HG03571 (cell line): ENCODE measurements around the gene CLDN22.

ENCODE experiments used
- ATAC-seq: cut with Tn5 transposase; IDR thresholded peaks from one replicate; pipeline ENCODE4 v1.9.1; 2021; ENCODE audit not compliant: unreplicated experiment

Gene CLDN22

GRCh38 chr4:183323295-183323694, 3.2 kb upstream of the CLDN22 start:
- ATAC-seq = no peak

DNA sequence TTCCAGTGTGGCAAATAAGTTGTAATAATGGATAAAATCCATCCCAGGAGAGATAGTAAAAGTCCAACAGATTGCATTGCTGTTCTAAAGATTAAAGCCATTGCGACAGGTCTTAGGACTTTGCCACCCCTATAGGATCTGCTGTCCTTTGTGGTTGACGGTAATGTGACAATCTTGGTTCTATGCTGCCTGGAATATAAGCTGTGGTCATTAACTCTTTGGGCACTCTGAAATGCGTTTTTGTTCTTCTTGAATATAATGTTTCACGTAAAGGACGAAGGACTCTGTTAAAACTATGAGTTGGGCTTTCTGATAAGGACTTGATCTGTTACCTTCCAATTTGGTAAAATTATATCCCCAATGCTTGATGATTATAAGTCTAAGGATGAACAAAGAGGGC, 2.2 kb upstream of the CLDN22 start, which contains the start of gene CLDN24:
CLDN24 (minus strand) TSS at position 101 of the 400 bp plus-strand sequence; CDS start at position 101, 0 bp downstream.
- no peak for ATAC-seq

- ATAC-seq = no peak
Measured at GRCh38 chr4:183321516-183321915, 1.4 kb upstream of the CLDN22 start.

DNA sequence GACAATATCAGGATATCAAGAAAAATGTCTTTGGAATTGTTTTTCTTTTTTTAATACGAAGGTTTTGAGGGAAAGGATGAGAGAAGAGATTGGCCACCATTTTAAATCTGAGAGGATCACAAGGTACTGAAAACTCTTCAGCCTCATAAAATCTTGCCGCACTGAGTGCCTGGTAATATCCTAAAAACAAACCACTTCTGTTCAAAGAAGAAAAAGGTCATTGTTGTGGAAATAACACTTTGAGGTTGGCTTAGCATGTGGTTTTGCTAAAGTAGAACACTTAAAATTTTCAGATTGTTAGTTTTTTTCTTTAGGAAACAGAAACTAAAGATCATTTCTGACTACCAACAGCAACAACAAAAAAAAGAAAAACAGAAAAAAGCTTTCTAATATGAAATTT, 1.0 kb upstream of the CLDN22 start:
- ATAC-seq = no peak

- no peak for ATAC-seq
Measured at GRCh38 chr4:183318656-183319055, 1.4 kb downstream of the CLDN22 start.

- ATAC-seq = no peak
Measured at GRCh38 chr4:183314806-183315205, 5.3 kb downstream of the CLDN22 start.

GRCh38 chr4:183314336-183314735, 5.7 kb downstream of the CLDN22 start:
- ATAC-seq = no peak

DNA sequence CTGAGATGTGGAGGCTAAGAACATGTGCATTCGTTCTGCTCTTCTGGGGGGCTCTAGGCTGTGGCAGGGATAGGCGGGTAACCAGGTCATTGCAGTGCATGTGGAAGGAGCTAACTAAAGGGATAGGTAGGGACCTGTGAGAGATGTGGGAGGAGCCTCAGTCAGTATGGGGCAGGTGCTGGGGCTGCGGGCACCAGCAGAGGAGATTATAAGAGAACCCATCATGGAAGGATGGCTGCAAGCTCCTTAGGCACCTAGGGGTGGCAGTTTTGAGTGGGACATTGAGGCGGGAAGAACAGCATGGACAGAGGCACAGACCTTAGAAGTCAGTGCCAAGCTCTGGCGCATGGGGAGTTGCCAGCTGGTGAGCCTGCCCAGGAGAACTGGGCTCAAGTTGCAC, 7.2 kb downstream of the CLDN22 start:
- no peak for ATAC-seq

DNA sequence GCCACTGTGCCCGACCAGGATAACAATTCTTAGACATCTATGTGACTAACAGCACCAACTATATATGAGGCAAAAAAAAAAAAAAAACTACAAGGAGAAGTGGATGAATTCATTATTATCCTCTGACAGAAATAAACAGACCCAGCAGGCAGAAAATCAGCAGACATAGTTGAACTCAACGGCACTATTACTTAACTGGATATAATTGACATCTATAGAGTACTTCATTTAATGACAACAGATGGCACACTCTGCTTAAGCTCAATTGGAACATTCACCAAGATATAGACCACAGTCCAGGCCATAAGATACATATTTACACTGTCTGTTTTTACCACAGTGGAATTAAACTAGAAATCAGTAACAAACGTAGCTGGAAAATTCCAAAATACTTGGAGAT, 13.3 kb downstream of the CLDN22 start:
- ATAC-seq = no peak

DNA sequence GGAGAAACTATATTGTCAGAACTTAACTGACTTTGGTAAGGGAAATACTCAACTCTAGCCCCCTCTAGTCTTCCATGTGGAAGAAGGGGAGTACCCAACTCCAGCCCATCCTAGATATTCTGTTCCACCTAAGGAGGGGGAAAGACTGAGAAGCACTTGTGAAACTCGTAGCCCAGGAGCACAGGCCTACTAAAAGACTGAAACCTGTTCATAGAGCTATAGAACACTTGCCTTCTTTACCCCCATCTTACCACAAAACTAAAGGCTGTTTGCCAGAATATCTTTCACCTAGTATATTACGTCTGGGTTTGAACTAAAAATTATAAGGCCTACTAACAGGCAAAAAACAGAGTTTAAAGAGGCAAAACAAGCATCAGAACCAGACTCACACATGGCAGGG, 15.5 kb downstream of the CLDN22 start:
- no peak for ATAC-seq

GRCh38 chr4:183304067-183304466, 16.0 kb downstream of the CLDN22 start:
- ATAC-seq = no peak

DNA sequence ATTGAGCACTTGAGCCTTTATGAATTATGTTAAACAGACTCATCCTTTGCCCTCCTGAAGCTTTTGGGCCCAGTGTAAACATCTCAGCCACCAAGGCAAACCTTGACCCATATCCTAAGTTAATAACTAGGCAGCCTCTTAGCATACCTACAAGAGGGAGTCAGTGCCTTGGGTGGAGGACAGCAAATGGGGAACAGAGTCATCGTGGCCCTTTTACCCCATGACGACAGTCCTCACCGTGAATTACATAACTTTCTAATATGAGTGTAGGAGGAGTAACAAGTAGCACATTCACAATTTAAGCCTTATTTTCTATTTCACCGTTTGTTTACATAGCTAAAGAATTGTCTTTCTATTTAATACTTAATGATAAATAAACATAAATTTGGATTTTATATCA, 16.8 kb downstream of the CLDN22 start:
- no peak for ATAC-seq

GRCh38 chr4:183300655-183301054, 19.4 kb downstream of the CLDN22 start:
- ATAC-seq = no peak

GRCh38 chr4:183300070-183300469, 20.0 kb downstream of the CLDN22 start:
- ATAC-seq = no peak

DNA sequence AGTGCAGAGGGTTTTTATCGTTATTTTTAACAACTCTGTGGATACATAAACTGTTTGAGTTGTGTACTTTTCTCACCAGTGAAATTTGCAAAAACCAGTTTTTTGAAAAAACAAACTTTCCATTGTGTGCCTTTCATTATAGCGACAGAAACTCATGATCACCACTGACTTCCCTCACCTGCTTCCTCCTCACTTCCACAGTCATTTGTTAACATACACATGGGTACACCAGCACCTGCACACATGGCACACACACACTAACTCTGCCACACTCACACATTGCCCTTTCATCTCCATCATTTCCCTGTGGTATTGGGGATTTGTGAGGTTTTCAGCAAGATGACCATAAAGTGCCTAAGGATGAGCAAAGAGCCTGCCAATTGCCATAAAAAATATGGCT, 20.6 kb downstream of the CLDN22 start:
- no peak for ATAC-seq

DNA sequence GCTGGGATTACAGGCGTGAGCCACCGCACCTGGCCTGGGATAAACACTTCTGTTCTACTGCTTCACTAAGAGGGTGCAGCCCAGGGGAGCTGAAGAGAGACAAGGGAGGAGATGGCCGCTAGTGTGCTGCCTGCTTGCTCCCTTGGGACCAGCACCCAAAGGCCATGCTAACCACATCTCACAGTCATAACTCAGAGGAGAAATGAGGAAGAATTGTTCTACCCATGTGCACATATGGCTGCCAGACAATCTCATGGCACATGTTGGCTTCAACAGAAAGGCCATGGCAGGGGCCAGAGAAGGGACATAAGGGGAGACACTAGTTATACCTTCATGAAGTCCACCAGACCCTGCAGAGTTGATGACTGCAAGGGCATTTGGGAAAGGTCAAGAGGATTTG, 22.4 kb downstream of the CLDN22 start:
- peak; percentile 92 for ATAC-seq

DNA sequence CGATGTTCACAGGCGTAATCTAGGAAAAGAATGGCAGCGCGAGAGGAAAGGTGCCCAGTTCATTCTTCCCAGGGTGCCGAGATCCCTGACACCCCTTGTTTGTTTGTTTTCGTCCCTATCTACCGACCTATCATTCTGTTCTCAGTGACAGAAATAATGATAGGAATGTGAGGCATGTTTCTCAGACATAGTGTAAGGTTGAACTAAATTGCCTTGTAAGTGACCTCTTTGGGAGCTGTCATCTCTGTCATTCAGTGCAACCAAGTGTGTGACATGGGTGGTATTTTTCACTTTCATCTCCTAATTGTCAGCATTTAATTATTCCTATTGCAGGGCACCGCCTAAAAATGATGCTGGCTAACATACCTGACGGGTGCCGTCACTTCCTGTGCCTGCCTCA, 24.4 kb downstream of the CLDN22 start:
- no peak for ATAC-seq

GRCh38 chr4:183291070-183291469, 29.0 kb downstream of the CLDN22 start:
- no peak for ATAC-seq

DNA sequence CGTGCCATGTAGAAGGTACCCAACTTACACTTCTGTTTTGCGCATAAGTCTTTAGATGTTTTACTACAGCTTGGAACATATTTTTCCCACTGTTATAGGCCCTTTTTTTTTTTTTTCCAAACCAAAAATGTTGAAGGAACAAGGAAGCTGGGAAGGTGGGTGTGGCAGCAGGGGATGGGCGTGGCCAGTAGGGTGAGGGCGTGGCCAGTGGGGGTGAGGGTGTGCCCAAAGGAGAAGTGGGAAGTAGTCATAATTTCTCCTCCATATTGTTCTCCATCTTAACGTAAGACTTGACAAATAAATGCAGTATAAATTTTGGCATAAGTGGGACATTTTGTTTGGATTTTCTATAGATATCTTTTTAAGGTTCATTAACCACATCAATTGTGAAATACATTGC, 30.4 kb downstream of the CLDN22 start:
- no peak for ATAC-seq

GRCh38 chr4:183288955-183289354, 31.1 kb downstream of the CLDN22 start:
- ATAC-seq = no peak

DNA sequence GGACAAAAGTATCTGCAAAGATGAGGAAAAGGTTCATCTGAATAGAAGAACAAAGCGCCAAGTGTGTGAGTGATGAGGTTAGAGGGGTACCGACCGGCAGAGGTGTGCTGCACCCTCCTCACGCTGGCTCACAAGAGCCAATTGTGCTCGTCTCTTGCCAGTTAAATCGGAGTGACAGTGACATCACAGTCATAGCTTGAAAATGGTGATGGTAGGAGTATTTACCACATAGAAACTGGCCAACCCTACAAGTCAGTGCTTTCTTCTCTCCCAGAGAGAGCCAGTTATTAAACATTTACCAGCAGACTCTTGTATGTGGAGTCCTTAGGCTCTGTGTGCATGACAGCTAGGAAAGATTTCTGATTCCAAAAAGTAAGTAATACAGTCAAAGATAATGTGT, 32.4 kb downstream of the CLDN22 start:
- ATAC-seq = peak; percentile 86

DNA sequence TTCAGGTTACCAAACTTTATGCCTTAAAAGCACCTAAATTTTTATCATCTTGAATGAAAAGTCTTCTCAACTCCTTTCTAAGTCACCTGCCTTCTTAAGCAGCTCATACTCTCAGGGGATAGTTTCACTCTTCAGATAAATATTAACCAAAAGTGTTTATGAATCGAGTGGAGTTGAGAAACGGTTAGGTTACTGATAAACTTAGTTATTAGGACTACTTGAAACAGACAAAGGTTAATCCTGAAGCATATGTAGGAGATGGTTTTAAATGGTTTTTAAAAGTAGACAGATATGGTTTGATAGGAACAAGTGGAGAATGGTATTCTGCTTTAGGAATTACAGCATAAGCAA, 32.8 kb downstream of the CLDN22 start:
- peak; percentile 90 for ATAC-seq

GRCh38 chr4:183286590-183287308, 33.3 kb downstream of the CLDN22 start:
- peak; percentile 31 for ATAC-seq
